ENCODE results near the gene RBPJL.

DNA sequence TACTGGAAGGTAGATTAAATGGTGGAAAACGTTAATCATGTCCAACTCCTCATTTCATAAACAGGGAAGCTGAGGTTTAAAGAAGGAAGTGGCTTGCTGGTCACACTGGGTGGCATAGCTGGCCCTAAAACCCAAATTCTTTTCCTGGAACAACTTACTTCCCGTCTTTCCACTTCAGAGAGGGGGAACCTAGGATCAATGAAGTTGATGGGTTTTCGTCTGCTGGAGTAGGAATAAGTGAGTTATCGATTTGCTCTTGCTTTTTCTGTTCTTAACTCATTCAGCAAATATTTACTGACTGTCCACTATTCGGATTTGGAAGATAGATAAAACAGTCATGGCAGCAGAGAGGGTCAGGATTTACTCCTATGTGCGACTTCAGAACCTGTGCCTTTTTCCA, 55.2 kb downstream of the RBPJL start:
- TF ChIP-seq, protein P1, sequence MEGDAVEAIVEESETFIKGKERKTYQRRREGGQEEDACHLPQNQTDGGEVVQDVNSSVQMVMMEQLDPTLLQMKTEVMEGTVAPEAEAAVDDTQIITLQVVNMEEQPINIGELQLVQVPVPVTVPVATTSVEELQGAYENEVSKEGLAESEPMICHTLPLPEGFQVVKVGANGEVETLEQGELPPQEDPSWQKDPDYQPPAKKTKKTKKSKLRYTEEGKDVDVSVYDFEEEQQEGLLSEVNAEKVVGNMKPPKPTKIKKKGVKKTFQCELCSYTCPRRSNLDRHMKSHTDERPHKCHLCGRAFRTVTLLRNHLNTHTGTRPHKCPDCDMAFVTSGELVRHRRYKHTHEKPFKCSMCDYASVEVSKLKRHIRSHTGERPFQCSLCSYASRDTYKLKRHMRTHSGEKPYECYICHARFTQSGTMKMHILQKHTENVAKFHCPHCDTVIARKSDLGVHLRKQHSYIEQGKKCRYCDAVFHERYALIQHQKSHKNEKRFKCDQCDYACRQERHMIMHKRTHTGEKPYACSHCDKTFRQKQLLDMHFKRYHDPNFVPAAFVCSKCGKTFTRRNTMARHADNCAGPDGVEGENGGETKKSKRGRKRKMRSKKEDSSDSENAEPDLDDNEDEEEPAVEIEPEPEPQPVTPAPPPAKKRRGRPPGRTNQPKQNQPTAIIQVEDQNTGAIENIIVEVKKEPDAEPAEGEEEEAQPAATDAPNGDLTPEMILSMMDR (IDR thresholded peaks at IDR 0.05; ENCODE audit: low read depth, low read length, poor library complexity, severe bottlenecking): no peak
- no peak for TF ChIP-seq EZH2phosphoT487 (IDR thresholded peaks at IDR 0.05; ENCODE audit: borderline replicate concordance, low read length)

Data from DOHH2 (cell line).